CD8-positive, alpha-beta memory T cell (primary cell): ENCODE data around the gene PML. TPM values are rescaled to one million over a fixed set of nuclear protein-coding genes. Genes with fewer than 3 reads are reported as not detected.

Source experiments
- CTCF ChIA-PET: fragments of 350-600 bp; sonication (Branson Sonifier 250); formaldehyde crosslinking; loops from one replicate; lab custom pipeline; 2021; ENCODE audit warnings: antibody characterized with exemption; lab: Charles Lee
- POLR2A ChIA-PET: fragments of 350-600 bp; sonication (Branson Sonifier 250); formaldehyde crosslinking; loops from one replicate; lab custom pipeline; 2021; ENCODE audit warnings: antibody characterized with exemption; lab: Charles Lee
- DNase-seq, 5 donors: peaks; one replicate each; pipeline versions ENCODE4 v3.0.0 to v3.0.0-alpha.2; 2020 to 2022; ENCODE audit warnings: mixed read lengths in 1 of 5
- H3K27ac ChIP-seq: one replicate; pipeline ENCODE4 v1.7.0; 2013; ENCODE audit warnings: low read depth, mild to moderate bottlenecking, low read length, moderate library complexity
- H3K27me3 ChIP-seq: 2 replicates; pipeline ENCODE4 v1.7.0; 2013; ENCODE audit warnings: low read length, mild to moderate bottlenecking; ENCODE audit not compliant: insufficient read depth, poor library complexity, severe bottlenecking
- H3K36me3 ChIP-seq: 2 replicates; pipeline ENCODE4 v1.7.0; 2013; ENCODE audit warnings: mild to moderate bottlenecking, low read length, moderate library complexity; ENCODE audit not compliant: insufficient read depth
- H3K4me1 ChIP-seq: 2 replicates; pipeline ENCODE4 v1.7.0; 2013; ENCODE audit warnings: mild to moderate bottlenecking, low read length, moderate library complexity; ENCODE audit not compliant: insufficient read depth
- H3K4me3 ChIP-seq: 2 replicates; pipeline ENCODE4 v1.7.0; 2013; ENCODE audit warnings: mild to moderate bottlenecking, low read length
- H3K9me3 ChIP-seq: 2 replicates; pipeline ENCODE4 v1.7.0; 2013; ENCODE audit warnings: mild to moderate bottlenecking, low read length
- H3K27ac Mint-ChIP-seq, 8 donors: one replicate each; pipeline ENCODE4 v1.8.0; 2020 to 2021; ENCODE audit warnings: mixed read lengths in 8 of 8, mild to moderate bottlenecking in 6 of 8, inconsistent platforms in 3 of 8, moderate library complexity in 3 of 8
- H3K27me3 Mint-ChIP-seq, 2 donors: one replicate each; pipeline ENCODE4 v1.8.0; 2020 to 2021; ENCODE audit warnings: mixed read lengths in 2 of 2, mild to moderate bottlenecking in 1 of 2, moderate library complexity in 1 of 2
- H3K36me3 Mint-ChIP-seq, 3 donors: one replicate each; pipeline ENCODE4 v1.8.0; 2020 to 2021; ENCODE audit warnings: mixed read lengths in 3 of 3, inconsistent platforms in 1 of 3, mild to moderate bottlenecking in 1 of 3
- H3K4me1 Mint-ChIP-seq, 3 donors: one replicate each; pipeline ENCODE4 v1.8.0; 2020 to 2021; ENCODE audit warnings: mixed read lengths in 3 of 3, inconsistent platforms in 1 of 3, mild to moderate bottlenecking in 1 of 3
- H3K4me3 Mint-ChIP-seq, 7 donors: one replicate each; pipeline ENCODE4 v1.8.0; 2020 to 2021; ENCODE audit warnings: mixed read lengths in 7 of 7, mild to moderate bottlenecking in 6 of 7, moderate library complexity in 4 of 7, inconsistent platforms in 2 of 7
- H3K9me3 Mint-ChIP-seq, 5 donors: one replicate each; pipeline ENCODE4 v1.8.0; 2020 to 2022; ENCODE audit warnings: mixed read lengths in 5 of 5, mild to moderate bottlenecking in 3 of 5, moderate library complexity in 2 of 5, inconsistent platforms in 1 of 5
- polyA plus RNA-seq: library from polyadenylated mRNA; unstranded; fragments of 300-500 nt; fragmentation: Illumina TruSeq; gene quantifications from one replicate; pipeline ENCODE4 v1.2.3, GENCODE V29; 2021
- total RNA-seq, 2 experiments: library from RNA; stranded (reverse); gene quantifications; one replicate each; pipeline ENCODE4 v1.2.3, GENCODE V29; 2021

Gene PML
- total and polyA plus RNA-seq, 3 experiments from 2014 or later: 32.3 to 37.4 (median 35.5) TPM

- H3K4me1 ChIP-seq: peaks cover 51% of the 10 kb centered on the region
These were observed 12.5 kb downstream of the PML start for GRCh38 chr15:74006774-74007639.

GRCh38 chr15:74007820-74008371 is 13.4 kb downstream of the PML start:
- no peaks in the 10 kb centered on the region for H3K36me3 ChIP-seq
- H3K36me3 Mint-ChIP-seq: peaks cover 6 to 74% (median 27%) of the 10 kb centered on the region in 3 donors
- no peaks in the 10 kb centered on the region for H3K9me3 ChIP-seq
- peaks cover 51% of the 10 kb centered on the region for H3K4me1 ChIP-seq
- H3K4me3 ChIP-seq: no peak overlapping the region
- H3K27me3 Mint-ChIP-seq: no peaks in the 10 kb centered on the region
- no peak overlapping the region for H3K27ac ChIP-seq
- H3K4me3 Mint-ChIP-seq: peak overlapping the region in 4 of 7 donors; percentile 7 to 61 (median 56)
- H3K4me1 Mint-ChIP-seq: peaks cover 62 to 79% (median 74%) of the 10 kb centered on the region in 3 donors
- POLR2A ChIA-PET: interaction anchor here (1.6 kb wide), 1 partner anchor 13 kb away, joined by 3 read pairs; the partner anchor contains the start of gene PML
- peak overlapping the region in 7 of 8 donors; percentile 10 to 82 (median 57) for H3K27ac Mint-ChIP-seq
- DNase-seq: peak in 1 of 5 donors; percentile 20
- no peaks in the 10 kb centered on the region for H3K27me3 ChIP-seq
- CTCF ChIA-PET: interaction anchor here (1.8 to 2.2 kb wide), 2 partner anchors 15 to 35 kb away, joined by 5 read pairs; partner anchors contain the start of gene STOML1
- no peaks in the 10 kb centered on the region for H3K9me3 Mint-ChIP-seq

More at GRCh38 chr15:74006774-74007639, 12.5 kb downstream of the PML start:
- H3K27ac ChIP-seq: no peak overlapping the region
- H3K27me3 ChIP-seq: no peaks in the 10 kb centered on the region
- no peak for DNase-seq
- Mint-ChIP-seq H3K27ac (peak overlapping the region in 7 of 8 donors; percentile 14 to 82 (median 68)), H3K27me3 (no peaks in the 10 kb centered on the region), H3K36me3 (peaks cover 6 to 74% (median 23%) of the 10 kb centered on the region in 3 donors), H3K4me1 (peaks cover 59 to 75% (median 75%) of the 10 kb centered on the region in 3 donors), H3K9me3 (no peaks in the 10 kb centered on the region), H3K4me3 (peak overlapping the region in 6 of 7 donors; percentile 7 to 70 (median 42))
- H3K4me3 ChIP-seq: no peak overlapping the region
- ChIA-PET CTCF (interaction anchor here (1.8 to 2.2 kb wide), 2 partner anchors 14 to 34 kb away, joined by 5 read pairs; partner anchors contain the start of gene STOML1), POLR2A (interaction anchor here (0.6 to 1.6 kb wide), 2 partner anchors 12 to 1664 kb away, joined by 3 to 4 read pairs; partner anchors contain the start of gene PML)
- no peaks in the 10 kb centered on the region for H3K36me3 ChIP-seq
- H3K9me3 ChIP-seq: no peaks in the 10 kb centered on the region

GRCh38 chr15:74008901-74009300 is 14.4 kb downstream of the PML start:
- no peaks in the 10 kb centered on the region for H3K36me3 ChIP-seq
- DNase-seq: no peak
- Mint-ChIP-seq H3K36me3 (peaks cover 3 to 68% (median 25%) of the 10 kb centered on the region in 3 donors), H3K27ac (peak overlapping the region in 3 of 8 donors; percentile 12 to 51 (median 30)), H3K4me1 (peaks cover 62 to 82% (median 70%) of the 10 kb centered on the region in 3 donors), H3K9me3 (no peaks in the 10 kb centered on the region), H3K27me3 (no peaks in the 10 kb centered on the region), H3K4me3 (peak overlapping the region in 1 of 7 donors; percentile 15)
- ChIA-PET CTCF (interaction anchor here (1.7 kb wide), 1 partner anchor 81 kb away, joined by 3 read pairs; no protein-coding TSS in a partner anchor), POLR2A (no interaction called here)
- H3K4me3 ChIP-seq: no peak overlapping the region
- H3K27me3 ChIP-seq: no peaks in the 10 kb centered on the region
- no peaks in the 10 kb centered on the region for H3K9me3 ChIP-seq
- peaks cover 51% of the 10 kb centered on the region for H3K4me1 ChIP-seq
- H3K27ac ChIP-seq: no peak overlapping the region

- Mint-ChIP-seq H3K4me3 (peak overlapping the region in 2 of 7 donors; percentile 13 to 33), H3K36me3 (peaks cover 3 to 66% (median 27%) of the 10 kb centered on the region in 3 donors), H3K27me3 (no peaks in the 10 kb centered on the region), H3K9me3 (no peaks in the 10 kb centered on the region), H3K4me1 (peaks cover 58 to 80% (median 77%) of the 10 kb centered on the region in 3 donors), H3K27ac (peak overlapping the region in 4 of 8 donors; percentile 17 to 33 (median 20))
- CTCF ChIA-PET: interaction anchor here (0.9 to 1.6 kb wide), 2 partner anchors 37 to 38 kb away, joined by 3 to 4 read pairs; no protein-coding TSS in a partner anchor
- H3K9me3 ChIP-seq: no peaks in the 10 kb centered on the region
- no peak overlapping the region for H3K27ac ChIP-seq
- no peaks in the 10 kb centered on the region for H3K27me3 ChIP-seq
- no peaks in the 10 kb centered on the region for H3K36me3 ChIP-seq
- H3K4me1 ChIP-seq: peaks cover 48% of the 10 kb centered on the region
- POLR2A ChIA-PET: no interaction called here
- H3K4me3 ChIP-seq: no peak overlapping the region
- no peak for DNase-seq
These were observed 16.5 kb downstream of the PML start for GRCh38 chr15:74010929-74011540.

- H3K27me3 Mint-ChIP-seq: no peaks in the 10 kb centered on the region
- H3K36me3 Mint-ChIP-seq: peaks cover 3 to 66% (median 23%) of the 10 kb centered on the region in 3 donors
- Histone ChIP-seq H3K27ac (no peak overlapping the region), H3K36me3 (no peaks in the 10 kb centered on the region), H3K4me1 (peaks cover 43% of the 10 kb centered on the region), H3K9me3 (no peaks in the 10 kb centered on the region), H3K27me3 (no peaks in the 10 kb centered on the region), H3K4me3 (no peak overlapping the region)
- peaks cover 54 to 77% (median 75%) of the 10 kb centered on the region in 3 donors for H3K4me1 Mint-ChIP-seq
- H3K9me3 Mint-ChIP-seq: no peaks in the 10 kb centered on the region
- ChIA-PET POLR2A (no interaction called here), CTCF (interaction anchor here (1.6 kb wide), 1 partner anchor 39 kb away, joined by 4 read pairs; no protein-coding TSS in a partner anchor)
- no peak for DNase-seq
- peak overlapping the region in 1 of 8 donors; percentile 17 for H3K27ac Mint-ChIP-seq
- peak overlapping the region in 1 of 7 donors; percentile 38 for H3K4me3 Mint-ChIP-seq
These were observed 17.1 kb downstream of the PML start for GRCh38 chr15:74011610-74012009.

GRCh38 chr15:74013374-74013894 is 18.9 kb downstream of the PML start:
- H3K4me1 ChIP-seq: peaks cover 25% of the 10 kb centered on the region
- POLR2A ChIA-PET: no interaction called here

GRCh38 chr15:74019734-74020133 is 25.2 kb downstream of the PML start:
- Histone ChIP-seq H3K27me3 (no peaks in the 10 kb centered on the region), H3K36me3 (peaks cover 15% of the 10 kb centered on the region), H3K27ac (no peak overlapping the region), H3K4me1 (peaks cover 3% of the 10 kb centered on the region), H3K4me3 (no peak overlapping the region), H3K9me3 (no peaks in the 10 kb centered on the region)
- Mint-ChIP-seq H3K36me3 (peaks cover 6 to 66% (median 21%) of the 10 kb centered on the region in 3 donors), H3K9me3 (no peaks in the 10 kb centered on the region), H3K27ac (peak overlapping the region in 2 of 8 donors; percentile 17 to 38), H3K4me3 (no peak overlapping the region), H3K4me1 (peaks cover 14 to 41% (median 32%) of the 10 kb centered on the region in 3 donors), H3K27me3 (no peaks in the 10 kb centered on the region)
- DNase-seq: no peak
- ChIA-PET CTCF (no interaction called here), POLR2A (no interaction called here)

More at GRCh38 chr15:74013374-74013894, 18.9 kb downstream of the PML start:
- Histone ChIP-seq H3K4me3 (no peak overlapping the region), H3K27ac (no peak overlapping the region), H3K36me3 (no peaks in the 10 kb centered on the region), H3K9me3 (no peaks in the 10 kb centered on the region), H3K27me3 (no peaks in the 10 kb centered on the region)
- CTCF ChIA-PET: no interaction called here
- Mint-ChIP-seq H3K27me3 (no peaks in the 10 kb centered on the region), H3K4me3 (no peak overlapping the region), H3K36me3 (peaks cover 3 to 54% (median 21%) of the 10 kb centered on the region in 3 donors), H3K27ac (peak overlapping the region in 1 of 8 donors; percentile 88), H3K9me3 (no peaks in the 10 kb centered on the region), H3K4me1 (peaks cover 37 to 66% (median 62%) of the 10 kb centered on the region in 3 donors)
- DNase-seq: no peak
